ENCODE results near the gene MEF2A. TPM values are rescaled to one million over a fixed set of nuclear protein-coding genes. Genes with fewer than 3 reads are reported as not detected.

Gene MEF2A
- total RNA-seq, 1 experiment from 2014 or later, result 30.7 TPM

GRCh38 chr15:99669250-99669649 is 103.5 kb downstream of the MEF2A start:
- peaks cover 2% of the 10 kb centered on the region; the same call in 1 of the 2 replicates for H3K4me1 Mint-ChIP-seq
- ChIA-PET POLR2A (no interaction called here), CTCF (no interaction called here)
- no peak overlapping the region for H3K27ac Mint-ChIP-seq
- ATAC-seq (no peak), DNase-seq (ENCODE audit: low spot score) (no peak)
- H3K36me3 Mint-ChIP-seq, result peaks cover 19% of the 10 kb centered on the region
- H3K27me3 Mint-ChIP-seq (ENCODE audit: low read depth), result no peaks in the 10 kb centered on the region
- peaks cover 7% of the 10 kb centered on the region for H3K9me3 Mint-ChIP-seq
- H3K4me3 Mint-ChIP-seq, result no peak overlapping the region
- TF ChIP-seq EMX1 (CRISPR knock-in tag; IDR thresholded peaks at IDR 0.05) (no peak), ZNF671 (CRISPR knock-in tag; IDR thresholded peaks at IDR 0.05) (no peak), GTF2I (CRISPR knock-in tag; conservative IDR thresholded peaks at IDR 0.05) (no peak), SP1 (CRISPR knock-in tag; conservative IDR thresholded peaks at IDR 0.05) (no peak), E2F4 (CRISPR knock-in tag; IDR thresholded peaks at IDR 0.05; ENCODE audit: borderline replicate concordance, low read depth) (no peak), ZNF219 (CRISPR knock-in tag; IDR thresholded peaks at IDR 0.05; ENCODE audit: borderline replicate concordance) (no peak), USF1 (CRISPR knock-in tag; IDR thresholded peaks at IDR 0.05) (no peak), IRF2 (CRISPR knock-in tag; IDR thresholded peaks at IDR 0.05; ENCODE audit: borderline replicate concordance, low read depth) (no peak), MAX (CRISPR knock-in tag; IDR thresholded peaks at IDR 0.05) (no peak)

GRCh38 chr15:99671926-99672635 is 106.3 kb downstream of the MEF2A start:
- no peak for ATAC-seq
- Mint-ChIP-seq H3K27me3 (ENCODE audit: low read depth) (no peaks in the 10 kb centered on the region), H3K4me1 (no peaks in the 10 kb centered on the region), H3K27ac (no peak overlapping the region), H3K4me3 (no peak overlapping the region), H3K9me3 (no peaks in the 10 kb centered on the region), H3K36me3 (peaks cover 26% of the 10 kb centered on the region)
- TF ChIP-seq ATF3 (CRISPR knock-in tag; conservative IDR thresholded peaks at IDR 0.05), result no peak
- TF ChIP-seq CREB1 (CRISPR knock-in tag; IDR thresholded peaks at IDR 0.05), result no peak
- TF ChIP-seq TEAD4 (CRISPR knock-in tag; IDR thresholded peaks at IDR 0.05), result no peak
- no peak for TF ChIP-seq NFATC4 (CRISPR knock-in tag; IDR thresholded peaks at IDR 0.05)
- no peak for TF ChIP-seq NR1H2 (CRISPR knock-in tag; IDR thresholded peaks at IDR 0.05)
- TF ChIP-seq OVOL2 (CRISPR knock-in tag; IDR thresholded peaks at IDR 0.05; ENCODE audit: borderline replicate concordance), result no peak
- TF ChIP-seq NR2C2 (CRISPR knock-in tag; IDR thresholded peaks at IDR 0.05), result no peak
- TF ChIP-seq PREB (CRISPR knock-in tag; IDR thresholded peaks at IDR 0.05; ENCODE audit: borderline replicate concordance), result no peak
- TF ChIP-seq FOXK1 (CRISPR knock-in tag; IDR thresholded peaks at IDR 0.05), result no peak
- no peak for TF ChIP-seq ZBTB21 (CRISPR knock-in tag; IDR thresholded peaks at IDR 0.05; ENCODE audit: borderline replicate concordance)
- TF ChIP-seq RELA (CRISPR knock-in tag; IDR thresholded peaks at IDR 0.05; ENCODE audit: borderline replicate concordance), result no peak
- no peak for TF ChIP-seq CTCF (IDR thresholded peaks at IDR 0.05)
- no peak for TF ChIP-seq ZSCAN18 (CRISPR knock-in tag; IDR thresholded peaks at IDR 0.05)
- no peak for TF ChIP-seq NFE2L1 (CRISPR knock-in tag; IDR thresholded peaks at IDR 0.05)
- TF ChIP-seq E2F1 (CRISPR knock-in tag; IDR thresholded peaks at IDR 0.05), result no peak
- no peak for TF ChIP-seq ZNF232 (CRISPR knock-in tag; IDR thresholded peaks at IDR 0.05)
- ChIA-PET POLR2A (no interaction called here), CTCF (no interaction called here)
- no peak for DNase-seq (ENCODE audit: low spot score)
